Measurements from ENCODE around the gene GNAQ.
"Not testable (repeated sequence)": the region's sequence is repeated elsewhere in the genome, so short reads cannot be mapped to it uniquely, and the experiment has no call there.

The GNAQ gene

DNA sequence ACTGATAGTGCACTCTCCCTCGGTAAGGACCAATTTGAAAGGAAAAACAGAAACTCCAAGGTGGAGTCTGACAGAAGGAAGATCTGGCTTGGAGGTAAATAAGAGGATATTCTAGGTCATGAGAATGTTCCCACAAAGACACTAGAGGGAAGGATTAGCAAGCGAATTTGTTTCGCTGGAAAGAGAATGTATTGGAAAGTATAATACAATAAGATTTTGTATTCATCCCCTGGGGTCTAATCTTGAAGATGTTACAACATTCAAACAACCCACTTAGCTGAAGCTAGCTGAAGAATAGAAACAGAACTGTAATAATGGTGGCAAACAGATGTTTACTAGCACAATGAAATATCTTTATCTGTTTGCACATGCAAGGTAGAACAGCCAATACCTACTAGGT lies 158.7 kb downstream of the GNAQ start:
- no peak for DNase-seq (ENCODE audit: low read depth)

DNA sequence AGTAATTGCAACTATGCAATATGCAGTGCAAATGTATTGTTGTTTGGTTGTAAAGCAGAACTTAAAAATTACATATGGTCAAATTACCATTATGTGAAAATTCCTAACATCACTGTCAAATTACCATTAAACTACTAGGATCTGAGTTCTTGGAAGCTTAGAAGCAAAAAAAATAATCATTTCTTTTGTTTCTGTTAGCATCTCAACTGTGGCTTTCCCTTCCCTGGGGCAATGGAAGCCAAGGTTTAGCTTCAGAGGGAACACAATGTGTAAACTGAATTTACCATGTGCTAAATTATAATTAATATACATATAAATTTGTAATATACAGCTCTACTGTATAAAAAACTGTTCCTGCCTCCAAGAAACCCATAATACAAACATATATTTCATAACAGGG lies 159.4 kb downstream of the GNAQ start:
- DNase-seq (ENCODE audit: low read depth), result no peak

DNA sequence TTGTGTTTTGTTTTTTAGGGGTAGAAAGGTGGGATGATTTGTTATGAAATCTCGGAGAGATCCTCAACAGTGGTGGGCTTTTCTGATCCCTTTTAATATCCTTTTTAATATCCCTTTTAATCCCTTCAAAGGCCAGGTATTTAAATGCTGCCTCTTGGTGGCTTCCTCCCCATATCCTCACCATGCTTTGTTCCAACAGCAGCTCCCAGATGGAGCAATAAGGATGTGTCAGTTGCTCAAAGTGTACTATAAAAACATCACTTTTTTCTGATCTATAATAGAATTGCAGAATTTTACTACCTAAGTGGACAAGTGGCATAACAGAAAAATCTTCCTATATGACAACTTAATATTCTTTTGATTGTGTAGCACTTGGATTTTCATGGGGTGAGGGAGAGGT lies 160.1 kb downstream of the GNAQ start:
- DNase-seq (ENCODE audit: low read depth), result no peak

DNA sequence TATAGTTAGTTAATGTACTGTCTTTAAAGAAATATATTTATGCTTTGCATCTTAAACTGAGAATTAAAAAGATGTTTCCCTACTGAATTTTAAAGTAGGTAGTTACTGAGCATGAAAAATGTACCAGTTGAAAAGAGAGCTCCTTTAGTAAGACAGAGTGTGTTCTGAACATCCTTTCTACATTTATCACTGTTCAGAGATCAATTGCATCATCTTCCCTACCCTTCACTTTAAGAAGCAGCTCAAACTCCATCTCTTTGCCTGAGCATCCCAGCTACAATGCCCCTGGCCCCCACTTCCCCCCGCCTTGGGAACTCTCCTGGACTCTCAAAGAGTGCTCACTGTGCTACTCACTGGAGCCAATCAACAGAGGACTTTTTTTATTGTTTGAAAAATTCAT lies 164.7 kb downstream of the GNAQ start:
- DNase-seq (ENCODE audit: low read depth), result no peak

DNA sequence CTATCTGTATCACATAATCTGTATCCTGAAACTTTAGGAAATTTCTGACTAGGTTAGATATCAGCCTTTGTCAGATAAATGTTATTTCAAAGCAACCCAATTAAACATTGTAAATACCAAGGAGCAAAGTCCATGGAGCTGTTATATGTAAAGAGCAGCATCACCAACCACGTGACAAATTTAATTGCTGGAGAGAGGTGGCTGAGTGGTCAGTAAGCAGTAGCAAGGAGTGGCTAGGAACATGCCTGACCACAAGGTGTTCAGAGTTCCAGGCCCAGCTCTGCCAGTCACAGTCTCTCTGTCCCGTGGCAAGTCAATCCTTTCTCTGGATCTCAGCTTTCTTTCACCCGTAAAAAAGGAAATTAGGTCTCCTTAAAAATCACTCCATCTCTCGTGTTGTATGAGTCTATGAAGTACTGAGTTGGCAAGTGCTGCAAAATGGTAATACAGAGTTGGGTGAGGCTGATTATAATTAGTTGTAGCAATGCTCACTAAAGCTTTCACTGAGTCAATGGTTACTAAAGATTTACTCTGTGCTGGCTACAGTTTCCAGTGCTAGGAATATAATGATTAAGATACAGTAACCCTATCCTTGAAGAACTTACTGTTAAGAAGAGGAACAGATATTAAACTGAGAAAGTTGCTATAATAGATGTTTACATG lies 166.1 kb downstream of the GNAQ start:
- no peak for DNase-seq (ENCODE audit: low read depth)

DNA sequence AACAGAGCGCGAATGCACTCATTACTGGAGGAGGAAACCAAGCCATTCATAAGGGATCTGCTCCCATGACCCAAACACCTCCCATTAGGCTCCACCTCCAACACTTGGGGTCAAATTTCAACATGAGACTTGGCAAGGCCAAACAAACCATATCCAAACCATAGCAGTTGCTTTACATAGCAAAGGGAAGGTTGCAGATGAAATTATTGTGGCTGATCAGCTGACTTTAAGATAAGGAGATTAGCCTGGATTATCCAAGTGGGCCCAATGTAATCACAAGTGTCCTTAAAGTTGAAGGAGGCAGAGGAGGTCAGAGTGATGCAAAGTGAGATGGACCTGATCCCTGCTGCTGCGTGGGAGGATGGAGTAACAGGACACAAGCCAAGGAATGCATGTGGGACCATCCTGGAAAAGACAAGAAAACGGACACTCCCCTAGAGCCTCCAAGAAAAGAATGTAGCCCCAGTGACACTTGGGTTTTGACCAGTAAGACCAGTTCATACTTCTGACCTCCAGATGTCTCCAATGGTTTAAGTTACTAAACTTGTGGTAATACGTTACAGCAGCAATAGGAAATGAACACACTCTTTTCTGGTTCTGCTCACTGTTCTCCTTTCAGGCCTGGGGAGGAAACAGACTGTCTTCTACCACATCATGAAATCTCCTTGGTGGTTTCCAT lies 167.3 kb downstream of the GNAQ start:
- no peak for DNase-seq (ENCODE audit: low read depth)

DNA sequence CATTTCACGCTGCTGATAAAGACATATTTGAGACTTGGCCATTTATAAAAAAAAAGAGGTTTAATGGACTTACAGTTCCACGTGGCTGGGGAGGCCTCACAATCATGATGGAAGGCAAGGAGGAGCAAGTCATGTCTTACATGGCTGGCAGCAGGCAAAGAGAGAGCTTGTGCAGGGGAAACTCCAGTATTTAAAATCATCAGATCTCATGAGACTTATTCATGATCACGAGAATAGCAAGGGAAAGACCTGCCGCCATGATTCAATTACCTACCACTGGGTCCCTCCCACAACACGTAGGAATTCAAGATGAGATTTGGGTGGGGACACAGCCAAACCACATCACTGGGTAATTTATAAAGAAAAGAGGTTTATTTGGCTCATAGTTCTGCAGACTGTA lies 168.0 kb downstream of the GNAQ start:
- not testable (repeated sequence) for DNase-seq (ENCODE audit: low read depth)

DNA sequence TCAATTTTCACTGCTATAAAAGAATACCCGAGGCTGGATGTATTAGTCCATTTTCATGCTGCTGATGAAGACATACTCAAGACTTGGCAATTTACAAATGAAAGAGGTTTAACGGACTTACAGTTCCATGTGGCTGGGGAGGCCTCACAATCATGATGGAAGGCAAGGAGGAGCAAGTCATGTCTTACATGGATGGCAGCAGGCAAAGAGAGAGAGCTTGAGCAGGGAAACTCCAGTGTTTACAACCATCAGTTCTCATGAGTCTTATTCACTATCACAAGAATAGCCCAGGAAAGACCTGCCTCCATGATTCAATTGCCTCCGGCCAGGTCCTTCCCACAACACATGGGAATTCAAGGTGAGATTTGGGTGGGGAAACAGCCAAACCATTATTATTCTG lies 170.7 kb downstream of the GNAQ start:
- not testable (repeated sequence) for DNase-seq (ENCODE audit: low read depth)

DNA sequence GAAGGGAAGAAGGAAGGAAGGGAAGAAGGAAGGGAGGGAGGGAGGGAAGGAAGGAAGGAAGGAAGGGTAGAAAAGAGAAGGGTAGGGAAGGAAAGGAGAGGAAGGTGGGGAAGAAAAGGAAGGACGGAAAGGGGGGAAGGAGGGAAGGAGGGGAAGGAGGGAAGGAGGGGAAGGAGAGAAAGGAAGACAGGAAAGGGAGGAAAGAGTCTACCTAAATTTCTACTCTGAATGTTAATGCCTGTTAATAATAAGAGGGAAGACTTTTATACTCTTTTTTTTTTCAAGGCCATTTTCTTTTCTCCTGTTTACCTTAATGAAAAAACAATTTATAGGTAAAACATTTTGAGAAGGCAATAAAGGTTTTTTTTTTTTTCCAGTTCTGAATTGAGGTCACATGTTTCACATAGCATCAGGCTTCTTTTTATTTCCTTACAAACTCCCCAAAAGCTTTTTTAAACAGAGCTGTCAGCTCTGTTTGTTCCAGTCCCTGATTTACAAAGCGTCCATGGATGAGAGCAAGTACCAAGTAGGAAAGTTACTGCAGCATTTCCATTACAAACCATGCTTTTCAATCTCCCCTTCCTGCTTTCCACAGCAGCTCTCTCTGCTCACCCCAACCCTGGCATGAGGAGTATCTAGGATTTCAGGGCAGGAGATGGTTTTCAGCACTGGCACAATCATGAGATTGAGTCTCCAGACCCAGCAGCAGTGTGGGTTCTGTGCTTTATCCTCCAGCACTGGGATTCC lies 173.9 kb downstream of the GNAQ start:
- DNase-seq (ENCODE audit: low read depth), result no peak

DNA sequence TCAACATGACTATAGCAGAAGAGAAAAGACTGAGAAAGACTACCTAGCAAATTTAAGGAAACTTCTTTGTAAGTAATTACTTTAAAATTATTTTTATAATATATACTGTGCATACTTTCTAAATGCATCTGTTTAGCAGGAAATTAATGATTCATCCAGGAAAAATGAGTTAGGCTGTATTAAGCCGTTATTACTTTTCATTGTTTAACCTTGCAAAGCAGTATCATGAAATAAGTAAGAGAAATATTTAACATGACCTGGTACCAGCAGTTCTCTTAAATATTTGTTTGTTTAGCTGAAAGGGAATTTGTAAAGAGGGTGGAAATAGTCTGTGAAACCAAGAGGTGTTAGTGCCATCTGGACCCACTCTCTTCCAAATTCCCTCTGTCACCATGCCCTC lies 175.0 kb downstream of the GNAQ start:
- no peak for DNase-seq (ENCODE audit: low read depth)

DNA sequence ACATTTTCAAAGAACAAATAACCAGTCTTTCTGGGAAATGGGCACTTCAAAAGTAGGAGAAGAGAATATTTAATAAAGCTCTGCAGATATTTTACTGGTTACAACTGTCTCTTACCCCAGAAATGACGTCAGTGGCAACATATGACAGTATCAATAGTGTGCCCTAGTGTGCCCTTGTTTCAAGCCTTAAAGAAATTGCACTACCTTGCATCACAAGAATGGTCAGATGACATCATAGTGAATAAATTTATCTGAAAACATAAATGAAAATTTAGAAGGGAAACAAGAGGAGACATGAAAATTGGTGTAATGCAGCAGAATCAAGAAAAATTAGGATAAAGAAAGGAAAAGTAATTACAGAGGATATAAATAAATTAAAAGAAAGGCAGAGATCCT lies 176.7 kb downstream of the GNAQ start:
- no peak for DNase-seq (ENCODE audit: low read depth)

DNA sequence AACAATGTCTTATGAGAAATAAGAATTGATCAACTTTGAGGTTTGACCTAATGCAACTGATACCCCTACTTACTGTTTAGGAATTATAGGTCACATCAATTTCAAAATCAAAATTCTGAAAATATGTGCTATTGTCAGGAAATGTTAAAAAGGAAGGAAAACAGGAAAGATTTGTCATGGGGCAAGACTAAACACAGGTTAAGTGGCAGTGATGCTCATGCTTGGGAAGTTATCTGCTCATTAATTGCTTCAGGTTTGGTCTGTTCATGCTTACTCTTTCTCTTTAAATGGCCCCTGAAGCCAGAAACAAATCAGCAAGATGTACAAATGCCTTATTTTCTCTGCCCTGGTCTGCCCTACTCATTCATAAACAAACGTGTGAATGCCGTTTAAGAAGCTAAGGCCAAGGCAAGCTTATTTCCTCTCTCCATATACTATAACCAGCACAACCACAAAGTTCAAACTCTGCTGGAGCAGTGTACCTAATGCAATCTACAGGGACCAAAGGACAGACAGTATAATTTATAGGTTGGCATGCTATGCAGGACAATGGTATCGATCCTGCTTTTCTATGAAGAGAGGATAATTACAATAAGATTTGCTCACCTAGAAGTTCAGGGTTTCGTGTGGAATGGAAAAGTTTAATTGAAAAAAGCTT lies 177.2 kb downstream of the GNAQ start:
- DNase-seq (ENCODE audit: low read depth), result no peak

DNA sequence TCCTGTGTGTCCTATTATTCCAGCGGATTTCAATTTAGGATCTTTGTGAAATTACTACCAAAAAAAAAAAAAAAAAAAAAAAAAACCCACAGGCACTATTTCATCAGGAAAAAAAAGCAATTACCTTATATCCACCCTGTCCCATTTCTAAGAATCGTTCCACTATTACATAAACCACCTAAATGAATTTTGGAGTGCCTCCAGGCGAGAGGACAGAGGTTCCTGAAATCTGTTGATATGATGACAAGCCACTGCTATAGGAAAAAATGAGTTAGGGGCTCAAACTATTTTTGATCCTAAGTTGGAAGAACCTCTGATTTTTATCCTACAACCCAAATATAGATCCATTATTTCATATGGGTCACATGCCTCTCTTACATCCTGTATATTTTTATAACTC lies 177.9 kb downstream of the GNAQ start:
- no peak for DNase-seq (ENCODE audit: low read depth)

DNA sequence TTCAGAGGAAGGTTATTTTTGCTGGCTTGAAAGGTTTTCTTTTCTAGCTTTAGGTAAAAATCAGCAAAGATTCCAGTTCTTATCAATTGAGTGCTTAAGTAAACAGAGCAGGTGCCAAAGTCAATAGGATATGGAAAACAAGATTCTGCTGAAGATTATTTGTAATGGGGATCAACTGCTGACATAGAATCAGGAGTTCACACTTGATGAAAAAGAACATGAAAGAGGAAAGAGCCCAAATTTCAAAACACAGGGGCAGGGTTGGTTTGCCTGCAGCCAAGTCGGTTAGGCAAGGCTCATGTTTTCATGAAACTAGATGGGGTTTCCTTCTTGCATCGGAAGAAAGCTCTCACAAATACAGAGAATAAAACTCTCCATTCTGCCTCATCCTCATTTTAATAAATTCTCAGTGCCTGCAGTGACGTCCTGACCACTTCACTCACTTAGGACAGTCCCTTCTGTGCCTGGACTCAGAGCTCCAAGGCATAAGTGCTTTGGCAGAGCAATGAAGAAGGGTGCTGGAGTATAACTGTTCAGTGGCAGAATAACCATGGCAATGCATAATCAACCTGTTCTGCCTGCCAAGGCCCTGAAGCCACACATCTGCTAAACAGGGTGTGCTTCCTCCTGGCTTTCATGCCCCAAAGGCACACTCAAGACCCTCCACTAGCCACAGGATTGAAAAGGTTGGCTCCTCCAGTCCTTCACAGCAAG lies 179.6 kb downstream of the GNAQ start:
- DNase-seq (ENCODE audit: low read depth), result no peak

DNA sequence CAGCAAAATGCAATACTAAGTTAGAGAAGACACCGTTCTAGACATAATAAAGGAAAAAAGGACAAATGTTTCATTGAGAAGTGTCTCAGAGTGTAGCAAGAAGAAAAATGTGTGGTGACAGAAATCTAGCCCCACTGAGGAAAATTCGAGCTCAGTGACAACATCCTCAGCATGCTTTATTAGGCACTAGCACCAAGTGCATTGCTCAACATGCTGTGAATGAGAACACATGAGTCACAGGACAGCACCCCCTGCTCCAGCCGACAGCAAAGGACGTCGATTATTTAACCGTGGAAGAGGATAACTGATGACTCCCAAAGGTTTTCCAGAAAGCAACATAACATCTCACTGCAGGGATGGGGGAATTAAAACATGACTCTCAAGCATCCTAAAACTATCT lies 182.7 kb downstream of the GNAQ start:
- no peak for DNase-seq (ENCODE audit: low read depth)

DNA sequence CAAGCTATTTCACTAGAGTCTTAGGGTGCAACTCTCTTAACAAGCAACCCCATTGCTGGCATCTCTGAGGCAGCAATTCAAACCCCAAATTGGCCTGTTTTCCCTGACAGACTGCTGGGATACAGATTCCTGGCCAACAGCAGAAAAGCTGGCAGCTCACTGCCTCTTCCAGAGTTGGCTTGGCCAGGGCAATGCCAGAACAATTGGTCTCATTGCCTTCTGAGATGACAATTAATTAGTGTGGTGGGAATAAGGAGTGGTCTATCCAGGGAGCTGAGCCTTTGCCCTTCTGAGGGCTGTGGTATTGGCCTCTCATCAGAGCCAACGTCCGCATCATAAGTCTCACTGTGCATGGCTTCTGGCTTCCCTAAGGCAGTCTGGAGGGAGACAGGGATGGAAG lies 183.2 kb downstream of the GNAQ start:
- DNase-seq (ENCODE audit: low read depth), result no peak

DNA sequence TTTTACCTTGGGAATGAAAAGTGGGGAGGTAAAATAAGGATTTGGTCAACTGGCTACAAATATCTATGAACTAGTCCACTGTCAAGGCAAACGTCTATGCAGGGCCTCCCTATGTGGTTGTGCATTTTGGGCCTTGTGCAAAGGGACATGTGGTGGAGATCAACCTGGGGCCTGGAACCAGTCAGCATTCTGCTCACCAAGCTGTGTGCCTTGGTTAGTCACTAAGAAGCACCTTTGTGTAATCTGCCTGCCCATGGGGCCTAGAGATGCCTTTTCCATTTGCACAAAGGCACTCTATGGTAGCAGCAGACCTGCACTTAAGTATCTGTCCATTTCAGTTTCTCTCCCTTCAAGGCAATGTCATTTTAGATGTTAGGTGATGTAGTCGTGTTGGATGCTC lies 184.0 kb downstream of the GNAQ start:
- no peak for DNase-seq (ENCODE audit: low read depth)

DNA sequence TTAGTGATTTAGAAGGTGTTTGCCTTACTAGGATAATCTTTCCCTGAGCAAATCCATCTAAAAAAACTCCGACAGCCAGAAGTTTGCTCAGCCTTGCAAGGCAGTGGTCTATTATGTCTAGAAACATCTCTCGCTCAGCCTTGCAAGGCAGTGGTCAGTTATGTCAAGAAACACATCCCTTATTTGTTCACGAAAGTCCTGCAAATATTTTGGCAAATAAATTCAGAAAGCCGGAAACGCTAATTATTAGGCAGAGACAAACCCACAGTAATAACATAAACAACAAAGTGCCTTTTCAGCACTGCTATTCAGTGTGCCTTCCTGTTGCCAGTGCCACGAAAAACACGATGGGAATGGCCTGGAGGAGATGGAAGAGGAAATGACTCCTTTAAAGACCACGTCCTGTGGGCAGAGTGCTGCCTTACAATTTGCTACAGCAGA lies 184.5 kb downstream of the GNAQ start:
- DNase-seq (ENCODE audit: low read depth), result no peak

DNA sequence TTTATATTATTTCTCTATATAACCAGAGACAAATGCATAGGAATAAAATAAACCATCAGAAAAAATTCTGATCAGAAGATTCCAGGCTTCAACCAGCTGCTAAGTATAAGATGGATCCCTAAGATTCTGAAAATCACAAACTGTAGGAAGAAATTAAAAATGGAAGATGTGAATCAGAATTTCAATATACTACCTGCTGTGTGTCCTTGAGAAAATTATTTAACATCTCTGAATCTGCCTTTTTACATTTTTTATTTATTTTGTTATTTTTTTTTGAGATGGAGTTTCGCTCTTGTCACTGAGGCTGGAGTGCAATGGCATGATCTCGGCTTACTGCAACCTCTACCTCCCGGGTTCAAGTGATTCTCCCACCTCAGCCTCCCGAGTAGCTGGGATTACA lies 187.2 kb downstream of the GNAQ start:
- no peak for DNase-seq (ENCODE audit: low read depth)

DNA sequence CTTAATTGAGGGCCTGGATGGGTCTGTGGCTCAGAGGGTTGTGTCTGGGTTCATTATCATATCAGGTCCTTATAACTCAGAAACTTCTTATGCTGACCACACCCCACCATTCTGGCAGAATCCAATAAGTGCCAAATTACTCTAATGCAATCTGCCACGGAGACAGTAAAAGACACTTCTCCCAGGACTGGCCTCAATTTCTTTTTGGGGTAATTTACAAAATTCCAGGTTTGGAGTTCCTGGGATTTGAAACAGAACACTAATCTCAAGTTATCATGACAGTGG lies 187.8 kb downstream of the GNAQ start:
- DNase-seq (ENCODE audit: low read depth), result no peak

DNA sequence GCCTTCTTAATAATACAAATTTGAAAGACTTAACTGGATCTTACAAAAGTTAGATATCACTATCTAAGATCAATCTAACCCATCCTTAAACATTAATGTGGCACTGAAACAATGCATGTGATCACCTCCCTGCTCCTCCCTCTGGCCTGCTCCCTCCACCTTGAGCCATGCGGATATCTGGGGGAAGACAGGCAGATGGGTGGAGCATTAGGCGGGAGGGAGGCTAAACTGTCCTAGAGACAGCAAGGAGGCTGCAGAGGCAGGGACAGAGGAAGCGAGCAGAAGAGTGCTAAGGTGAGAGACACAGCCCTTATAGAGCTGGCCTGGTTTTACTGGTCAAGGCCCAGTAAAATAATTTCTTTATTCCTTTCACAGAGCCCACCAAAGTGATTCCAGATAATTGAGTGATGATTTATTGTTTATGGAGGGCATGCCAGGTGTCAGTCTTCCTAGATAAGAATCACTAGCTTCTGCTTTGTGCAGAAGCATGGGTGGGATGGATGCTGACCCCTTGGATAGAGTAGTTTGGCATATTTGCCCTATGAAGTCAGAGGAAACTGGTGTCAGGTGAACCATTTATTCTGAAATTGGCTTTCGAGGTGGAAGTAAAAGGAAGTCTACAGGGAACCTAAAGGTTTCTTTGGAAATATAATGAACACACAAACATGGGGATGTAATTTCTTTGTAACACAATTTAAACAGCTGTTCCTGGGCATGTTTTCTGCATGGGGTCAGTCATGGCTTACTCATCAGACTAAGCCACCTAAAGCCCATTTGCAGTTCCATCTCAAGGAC lies 188.3 kb downstream of the GNAQ start:
- no peak for DNase-seq (ENCODE audit: low read depth)
